ENCODE results near the gene LMNTD1.
"Not testable (repeated sequence)": the region's sequence is repeated elsewhere in the genome, so short reads cannot be mapped to it uniquely, and the experiment has no call there.

LMNTD1 gene

DNA sequence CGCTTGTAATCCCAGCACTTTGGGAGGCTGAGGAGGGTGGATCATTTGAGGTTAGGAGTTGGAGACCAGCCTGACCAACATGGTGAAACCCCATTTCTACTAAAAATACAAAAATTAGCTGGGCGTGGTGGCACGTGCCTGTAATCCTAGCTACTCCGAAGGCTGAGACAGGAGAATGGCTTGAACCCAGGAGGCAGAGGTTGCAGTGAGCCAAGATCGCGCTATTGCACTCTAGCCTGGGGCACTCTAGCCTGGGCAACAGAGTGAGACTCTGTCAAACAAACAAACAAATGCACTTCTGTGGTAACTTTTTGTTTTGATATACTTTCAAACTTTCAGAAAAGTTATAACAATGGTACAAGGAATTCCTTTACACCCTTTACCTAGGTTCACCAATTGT lies 126.3 kb downstream of the LMNTD1 start:
- not testable (repeated sequence) for DNase-seq

Measured in DMS53 (cell line).